IPS-20b (cell line): ENCODE results near the gene ZG16.
"Not testable (repeated sequence)": the region's sequence is repeated elsewhere in the genome, so short reads cannot be mapped to it uniquely, and the experiment has no call there.

ENCODE experiments used
- H3K27ac ChIP-seq: one replicate; pipeline ENCODE4 v1.5.1; 2013; ENCODE audit warnings: low read length
- H3K27me3 ChIP-seq: 2 replicates; pipeline ENCODE4 v1.6.1; 2013; ENCODE audit warnings: mild to moderate bottlenecking, low read length, inconsistent platforms; ENCODE audit not compliant: insufficient read depth
- H3K36me3 ChIP-seq: 2 replicates; pipeline ENCODE4 v1.6.1; 2013; ENCODE audit warnings: low read depth, mild to moderate bottlenecking, inconsistent platforms, low read length, moderate library complexity; ENCODE audit not compliant: insufficient read depth
- H3K4me1 ChIP-seq: 2 replicates; pipeline ENCODE4 v1.6.1; 2013; ENCODE audit warnings: mild to moderate bottlenecking, control low read depth, inconsistent platforms, low read length, moderate library complexity; ENCODE audit not compliant: insufficient read depth
- H3K4me3 ChIP-seq: 2 replicates; pipeline ENCODE4 v1.5.1; 2013; ENCODE audit warnings: mild to moderate bottlenecking, low read length, inconsistent platforms
- H3K9ac ChIP-seq: 2 replicates; pipeline ENCODE4 v1.6.1; 2013; ENCODE audit warnings: low read depth, mild to moderate bottlenecking, inconsistent platforms, low read length, moderate library complexity
- H3K9me3 ChIP-seq: 2 replicates; pipeline ENCODE4 v1.6.1; 2013; ENCODE audit warnings: mild to moderate bottlenecking, low read depth, low read length, inconsistent platforms; ENCODE audit not compliant: insufficient read depth

The ZG16 gene

DNA sequence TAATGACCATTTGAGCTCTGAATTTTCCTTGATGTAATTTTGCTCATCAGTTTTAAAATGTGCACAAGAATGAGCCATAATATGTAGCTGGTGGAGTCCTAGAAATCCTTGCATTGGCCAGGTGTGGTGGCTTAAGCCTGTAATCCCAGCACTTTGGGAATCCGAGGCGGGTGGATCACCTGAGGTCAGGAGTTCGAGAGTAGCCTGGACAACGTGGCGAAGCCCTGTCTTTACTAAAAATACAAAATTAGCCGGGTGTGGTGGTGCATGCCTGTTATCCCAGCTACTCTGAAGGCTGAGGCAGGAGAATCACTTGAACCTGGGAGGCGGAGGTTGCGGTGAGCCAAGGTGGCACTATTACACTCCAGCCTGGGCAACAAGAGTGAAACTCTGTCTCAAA lies 21.0 kb upstream of the ZG16 start:
- H3K9me3 ChIP-seq, H3K27ac ChIP-seq, H3K27me3 ChIP-seq, H3K4me3 ChIP-seq, H3K4me1 ChIP-seq, H3K9ac ChIP-seq, H3K36me3 ChIP-seq: not testable (repeated sequence)

DNA sequence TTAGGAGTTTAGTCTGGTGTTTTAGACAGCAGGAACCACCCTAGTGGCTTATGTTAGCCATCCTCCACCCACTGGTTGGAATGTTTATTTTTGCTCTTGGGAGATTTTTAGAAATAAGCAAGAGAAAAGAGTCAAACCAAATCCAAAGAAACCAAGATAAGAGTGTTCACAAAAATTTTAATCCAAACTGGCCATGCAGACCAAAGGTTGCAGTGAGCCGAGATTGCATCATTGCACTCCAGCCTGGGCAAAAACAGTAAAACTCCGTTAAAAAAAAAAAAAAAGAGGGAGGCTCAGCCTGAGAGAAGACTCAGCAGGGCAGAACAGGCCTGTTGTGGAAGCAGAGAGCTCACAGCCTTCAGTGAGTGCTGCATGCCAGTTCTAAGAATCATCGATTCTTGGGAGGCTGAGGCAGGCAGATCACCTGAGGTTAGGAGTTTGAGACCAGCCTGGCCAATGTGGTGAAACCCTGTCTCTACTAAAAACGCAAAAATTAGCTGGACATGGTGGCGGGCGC lies 20.0 kb upstream of the ZG16 start:
- Histone ChIP-seq H3K9ac (no peak overlapping the region), H3K36me3 (no peaks in the 10 kb centered on the region), H3K4me1 (peaks cover 3% of the 10 kb centered on the region; the same call in 1 of the 2 replicates), H3K4me3 (no peak overlapping the region), H3K9me3 (no peaks in the 10 kb centered on the region), H3K27ac (no peak overlapping the region), H3K27me3 (no peaks in the 10 kb centered on the region)

- Histone ChIP-seq H3K27me3 (no peaks in the 10 kb centered on the region), H3K9me3 (no peaks in the 10 kb centered on the region), H3K9ac (no peak overlapping the region), H3K4me1 (peaks cover 3% of the 10 kb centered on the region; the same call in 1 of the 2 replicates), H3K4me3 (no peak overlapping the region), H3K27ac (no peak overlapping the region), H3K36me3 (no peaks in the 10 kb centered on the region)
Observed at GRCh38 chr16:29760567-29761279, 17.3 kb upstream of the ZG16 start.

GRCh38 chr16:29761280-29761651 lies 16.8 kb upstream of the ZG16 start:
- H3K27ac ChIP-seq, H3K9ac ChIP-seq, H3K36me3 ChIP-seq, H3K9me3 ChIP-seq, H3K27me3 ChIP-seq, H3K4me3 ChIP-seq, H3K4me1 ChIP-seq: not testable (repeated sequence)

- Histone ChIP-seq H3K4me3 (no peak overlapping the region), H3K27ac (no peak overlapping the region), H3K9me3 (no peaks in the 10 kb centered on the region), H3K36me3 (no peaks in the 10 kb centered on the region), H3K4me1 (peaks cover 3% of the 10 kb centered on the region; the same call in 1 of the 2 replicates), H3K9ac (no peak overlapping the region), H3K27me3 (no peaks in the 10 kb centered on the region)
Observed at GRCh38 chr16:29761882-29762281, 16.2 kb upstream of the ZG16 start.

GRCh38 chr16:29763326-29763725 lies 14.7 kb upstream of the ZG16 start:
- no peak overlapping the region for H3K9ac ChIP-seq
- no peaks in the 10 kb centered on the region for H3K36me3 ChIP-seq
- no peaks in the 10 kb centered on the region for H3K27me3 ChIP-seq
- H3K4me3 ChIP-seq = no peak overlapping the region
- no peak overlapping the region for H3K27ac ChIP-seq
- no peaks in the 10 kb centered on the region for H3K9me3 ChIP-seq
- H3K4me1 ChIP-seq = no peaks in the 10 kb centered on the region

DNA sequence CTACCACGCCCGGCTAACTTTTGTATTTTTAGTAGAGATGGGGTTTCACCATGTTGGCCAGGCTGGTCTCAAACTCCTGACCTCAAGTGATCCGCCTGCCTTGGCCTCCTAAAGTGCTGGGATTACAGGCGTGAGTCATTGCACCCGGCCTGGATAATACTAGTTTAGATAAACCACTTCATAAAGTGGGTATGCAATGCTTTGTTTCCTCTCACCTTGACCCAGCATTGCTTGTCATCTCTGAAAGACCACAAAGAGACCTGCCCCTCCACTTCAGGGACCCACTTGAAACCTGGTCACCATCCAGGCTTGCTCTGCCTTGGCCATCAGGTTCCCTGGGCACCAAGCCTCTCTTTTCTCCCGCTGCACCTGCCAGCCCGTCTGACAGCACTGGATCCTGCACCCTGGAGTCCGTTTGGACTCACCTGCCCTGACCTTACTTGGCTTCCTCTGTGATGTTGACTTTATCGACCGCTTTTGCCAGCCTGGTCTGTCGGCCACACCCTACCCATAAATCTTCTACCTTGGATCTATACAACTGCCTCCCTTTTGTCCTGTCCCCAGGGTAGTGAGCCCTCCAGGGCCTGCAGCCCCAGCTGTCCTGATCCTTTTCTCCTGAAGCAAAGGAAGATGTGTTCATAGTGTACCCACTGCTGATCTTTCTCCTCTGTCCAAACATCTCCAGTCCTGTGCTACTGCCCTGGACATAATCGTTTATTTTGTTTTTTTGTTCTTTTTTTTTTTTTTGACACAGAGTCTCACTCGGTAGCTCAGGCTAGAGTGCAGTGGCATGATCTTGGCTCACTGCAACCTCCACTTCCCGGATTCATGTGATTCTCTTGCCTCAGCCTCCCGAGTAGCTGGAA lies 12.7 kb upstream of the ZG16 start:
- Histone ChIP-seq H3K4me3 (no peak overlapping the region), H3K9ac (no peak overlapping the region), H3K36me3 (no peaks in the 10 kb centered on the region), H3K27me3 (no peaks in the 10 kb centered on the region), H3K27ac (no peak overlapping the region), H3K9me3 (no peaks in the 10 kb centered on the region), H3K4me1 (no peaks in the 10 kb centered on the region)

GRCh38 chr16:29766571-29766970 lies 11.5 kb upstream of the ZG16 start:
- no peaks in the 10 kb centered on the region for H3K36me3 ChIP-seq

DNA sequence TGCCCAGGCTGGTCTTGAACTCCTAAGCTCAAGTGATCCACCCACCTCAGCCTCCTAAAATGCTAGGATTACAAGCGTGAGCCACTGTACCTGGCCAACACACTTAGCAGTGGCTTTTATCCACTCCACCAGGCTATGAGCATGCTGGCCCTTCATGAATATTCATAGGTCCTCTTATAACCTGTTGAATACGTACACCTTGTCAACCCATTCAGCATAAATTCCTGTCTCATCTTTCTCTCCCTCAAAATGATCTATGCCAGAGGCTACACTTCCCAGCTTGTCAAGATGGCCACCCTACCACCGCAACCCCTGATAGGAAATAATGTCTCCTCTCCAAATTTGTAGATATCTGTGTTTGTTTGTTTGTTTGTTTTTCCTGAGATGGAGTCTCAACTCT lies 11.0 kb upstream of the ZG16 start:
- no peak overlapping the region for H3K9ac ChIP-seq
- H3K4me3 ChIP-seq = no peak overlapping the region
- no peak overlapping the region for H3K27ac ChIP-seq
- H3K36me3 ChIP-seq = no peaks in the 10 kb centered on the region
- no peaks in the 10 kb centered on the region for H3K4me1 ChIP-seq
- no peaks in the 10 kb centered on the region for H3K27me3 ChIP-seq
- H3K9me3 ChIP-seq = no peaks in the 10 kb centered on the region

More at GRCh38 chr16:29766571-29766970, 11.5 kb upstream of the ZG16 start:
- H3K27ac ChIP-seq = no peak overlapping the region
- H3K27me3 ChIP-seq = no peaks in the 10 kb centered on the region
- H3K9ac ChIP-seq = no peak overlapping the region
- no peaks in the 10 kb centered on the region for H3K4me1 ChIP-seq
- no peaks in the 10 kb centered on the region for H3K9me3 ChIP-seq
- no peak overlapping the region for H3K4me3 ChIP-seq

DNA sequence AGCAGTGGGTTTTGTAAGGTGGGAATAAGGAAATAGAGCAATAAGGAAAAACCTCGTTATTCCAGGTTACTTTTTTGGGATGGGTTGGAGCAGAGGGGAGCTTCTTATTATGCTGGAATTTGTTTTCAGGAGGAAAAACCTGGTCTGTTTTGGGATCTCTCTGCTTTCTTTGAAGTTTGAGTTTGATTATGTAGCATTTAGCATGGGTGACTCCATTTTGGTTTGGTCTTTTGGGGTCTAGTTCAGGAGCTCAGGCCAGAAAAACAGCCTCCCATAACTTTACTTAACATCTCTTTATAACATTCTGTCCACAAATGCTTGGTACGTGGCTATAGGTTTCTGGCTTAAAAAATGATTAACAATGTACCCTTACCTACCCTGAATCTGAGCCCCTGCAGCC lies 8.5 kb upstream of the ZG16 start:
- H3K9me3 ChIP-seq = no peaks in the 10 kb centered on the region
- H3K9ac ChIP-seq = no peak overlapping the region
- no peaks in the 10 kb centered on the region for H3K4me1 ChIP-seq
- no peak overlapping the region for H3K27ac ChIP-seq
- H3K27me3 ChIP-seq = no peaks in the 10 kb centered on the region
- no peak overlapping the region for H3K4me3 ChIP-seq
- no peaks in the 10 kb centered on the region for H3K36me3 ChIP-seq

- no peak overlapping the region for H3K4me3 ChIP-seq
- no peak overlapping the region for H3K27ac ChIP-seq
- H3K9me3 ChIP-seq = no peaks in the 10 kb centered on the region
- H3K9ac ChIP-seq = no peak overlapping the region
- no peaks in the 10 kb centered on the region for H3K27me3 ChIP-seq
- H3K4me1 ChIP-seq = no peaks in the 10 kb centered on the region
- H3K36me3 ChIP-seq = no peaks in the 10 kb centered on the region
Observed at GRCh38 chr16:29770250-29770929, 7.7 kb upstream of the ZG16 start.
